Glomerular visceral epithelial cell (primary cell): ENCODE data around the gene C2CD4C.
"Not testable (repeated sequence)": the region's sequence is repeated elsewhere in the genome, so short reads cannot be mapped to it uniquely, and the experiment has no call there.

Experiments
- DNase-seq: peaks from one replicate; pipeline ENCODE4 v3.0.0-alpha.2; 2016; ENCODE audit errors: extremely low spot score

The C2CD4C gene

DNA sequence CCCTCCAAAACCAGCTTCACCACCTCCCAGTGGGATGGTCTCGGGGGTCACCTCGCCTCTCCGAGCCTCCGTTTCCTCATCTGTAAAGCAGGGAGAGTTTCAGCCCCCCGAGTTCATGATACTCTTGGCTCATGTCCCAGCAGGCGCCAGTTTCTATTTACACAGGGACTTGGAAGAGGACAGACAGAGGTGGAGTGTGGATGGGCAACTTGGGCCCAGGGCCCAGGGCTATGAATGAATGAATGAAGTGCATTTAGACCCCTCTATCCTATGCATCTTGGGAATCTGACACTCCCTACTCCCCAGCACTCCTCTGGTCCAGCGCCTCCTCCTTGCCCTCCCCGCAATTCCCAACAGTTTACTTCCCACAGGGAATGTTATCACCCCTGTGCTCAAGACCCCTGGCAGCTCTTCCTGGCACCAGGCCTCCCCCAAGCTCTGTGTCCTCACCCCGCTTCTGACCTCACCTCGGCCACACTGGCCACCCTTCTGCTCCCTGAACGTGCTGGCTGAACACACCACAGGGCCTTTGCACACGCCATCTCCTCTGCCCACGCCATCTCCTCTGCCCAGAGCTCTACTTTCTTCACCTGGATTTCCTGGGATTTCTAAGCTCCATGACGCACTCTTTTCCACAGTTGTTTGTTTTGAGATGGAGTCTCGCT, 4.9 kb upstream of the C2CD4C start:
- no peak for DNase-seq

DNA sequence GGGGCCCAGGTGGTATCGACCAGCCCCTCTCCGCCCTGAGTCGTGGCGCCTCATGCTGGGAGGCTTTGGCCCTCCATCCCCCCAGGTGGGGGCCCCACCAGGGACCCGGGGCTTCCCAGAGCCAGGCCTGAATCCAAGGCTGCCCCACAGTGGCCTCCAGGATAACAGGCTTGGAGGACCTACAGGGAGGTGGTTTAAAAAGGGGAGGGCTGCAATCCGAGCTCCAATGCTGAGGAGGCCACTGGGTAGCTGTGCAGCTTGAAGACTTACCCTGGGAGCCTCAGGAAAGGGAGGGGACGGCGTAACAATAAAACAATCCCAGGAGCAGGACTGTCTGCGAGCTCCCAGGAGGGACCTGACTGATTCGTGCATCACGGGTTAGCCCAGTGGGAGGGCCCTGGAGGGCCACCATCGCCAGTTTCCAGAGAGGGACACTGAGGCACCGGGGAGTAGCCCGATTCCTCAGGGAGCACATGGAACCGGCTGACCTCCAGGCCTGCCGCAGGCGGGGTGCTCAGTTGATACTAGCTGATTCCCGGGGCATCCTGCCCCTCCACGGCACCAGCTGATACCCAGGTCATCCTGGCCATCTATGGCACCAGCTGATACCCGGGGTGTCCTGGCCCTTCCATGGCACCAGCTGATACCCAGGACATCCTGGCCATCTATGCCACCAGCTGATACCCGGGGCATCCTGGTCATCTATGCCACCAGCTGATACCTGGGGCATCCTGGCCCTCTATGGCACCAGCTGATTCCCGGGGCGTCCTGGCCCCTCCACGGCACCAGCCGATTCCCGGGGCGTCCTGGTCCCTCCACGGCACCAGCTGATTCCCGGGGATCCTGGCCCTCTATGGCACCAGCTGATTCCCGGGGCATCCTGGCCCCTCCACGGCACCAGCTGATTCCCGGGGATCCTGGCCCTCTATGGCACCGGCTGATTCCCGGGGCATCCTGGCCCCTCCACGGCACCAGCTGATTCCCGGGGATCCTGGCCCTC, 3.7 kb upstream of the C2CD4C start:
- DNase-seq, result no peak

DNA sequence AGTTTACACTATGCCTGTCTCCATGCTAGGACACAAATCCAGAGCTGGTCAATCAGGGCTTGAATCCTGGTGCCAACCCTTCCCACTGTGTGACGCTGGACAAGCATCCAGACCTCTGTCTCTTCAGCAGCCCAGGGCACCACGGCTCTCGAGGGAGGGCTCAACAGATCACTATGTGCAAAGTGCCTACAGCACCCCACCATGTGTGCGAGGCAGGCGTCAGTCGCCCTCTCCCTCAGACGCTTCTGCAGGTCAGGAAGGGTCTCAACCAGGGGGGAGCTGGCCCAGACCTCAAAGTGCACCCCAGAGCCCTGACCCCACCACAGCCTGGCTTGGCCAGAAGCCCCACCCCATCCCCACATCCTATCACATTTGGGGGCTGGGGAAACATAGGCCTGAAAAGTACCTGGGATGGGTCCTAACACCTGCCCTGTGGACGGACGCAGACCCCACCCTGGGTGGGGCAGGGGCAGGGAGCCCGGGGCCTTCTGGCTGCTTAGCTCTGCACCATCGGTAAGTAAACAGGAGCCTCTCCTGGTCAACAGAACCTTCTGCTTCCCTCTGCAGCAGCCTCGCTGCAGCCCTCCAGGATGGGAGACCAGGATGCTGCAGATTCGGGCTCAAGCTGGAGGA, 2.9 kb upstream of the C2CD4C start:
- DNase-seq, result no peak

DNA sequence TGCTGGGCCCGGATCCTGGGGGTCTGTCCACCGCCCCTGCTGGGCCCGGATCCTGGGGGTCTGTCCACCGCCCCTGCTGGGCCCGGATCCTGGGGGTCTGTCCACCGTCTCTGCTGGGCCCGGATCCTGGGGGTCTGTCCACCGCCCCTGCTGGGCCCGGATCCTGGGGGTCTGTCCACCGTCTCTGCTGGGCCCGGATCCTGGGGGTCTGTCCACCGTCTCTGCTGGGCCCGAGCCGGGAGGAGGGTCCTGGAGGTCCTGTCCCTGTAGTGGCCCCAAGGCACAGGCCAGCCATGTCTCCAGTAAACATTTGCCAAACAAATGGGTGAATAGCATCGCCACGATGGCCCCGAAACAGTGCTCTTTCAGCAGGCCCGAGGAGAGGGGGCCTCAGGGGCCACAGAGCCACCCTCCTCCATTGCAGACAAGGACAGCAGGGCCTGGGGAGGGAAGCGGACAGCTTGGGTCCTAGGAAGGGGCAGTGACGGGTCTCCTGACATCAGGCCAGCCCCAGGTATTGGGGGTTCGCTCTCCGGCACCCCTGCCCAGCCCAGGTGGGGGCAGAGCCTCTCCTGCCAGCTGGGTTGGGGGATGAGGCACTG, 2.3 kb upstream of the C2CD4C start:
- not testable (repeated sequence) for DNase-seq

DNA sequence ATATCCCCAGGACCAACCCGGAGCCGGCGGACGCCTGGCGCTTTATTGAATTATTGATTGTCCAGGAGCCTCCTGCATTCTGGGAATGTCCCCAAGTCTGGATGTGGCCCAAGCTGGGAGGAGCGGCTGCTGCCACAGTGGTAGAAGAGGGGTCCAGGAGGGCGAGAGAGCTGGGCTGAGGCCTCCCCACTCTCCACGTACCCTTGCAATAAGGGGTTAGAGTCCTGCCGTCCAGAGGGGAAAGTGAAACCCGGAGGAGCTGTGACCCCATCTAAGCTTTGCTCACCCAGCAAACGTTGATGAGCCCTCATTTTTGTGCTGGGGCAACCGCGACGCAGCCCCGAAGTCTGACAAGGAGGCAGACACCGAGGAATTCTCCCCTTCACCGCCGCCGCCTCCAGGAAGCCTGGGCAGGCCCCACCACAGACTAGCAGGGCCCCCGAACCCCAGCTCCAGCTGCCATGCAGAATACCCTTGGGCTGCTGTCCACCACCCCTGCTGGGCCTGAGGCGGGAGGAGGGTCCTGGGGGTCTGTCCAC, 1.4 kb upstream of the C2CD4C start:
- no peak for DNase-seq

DNA sequence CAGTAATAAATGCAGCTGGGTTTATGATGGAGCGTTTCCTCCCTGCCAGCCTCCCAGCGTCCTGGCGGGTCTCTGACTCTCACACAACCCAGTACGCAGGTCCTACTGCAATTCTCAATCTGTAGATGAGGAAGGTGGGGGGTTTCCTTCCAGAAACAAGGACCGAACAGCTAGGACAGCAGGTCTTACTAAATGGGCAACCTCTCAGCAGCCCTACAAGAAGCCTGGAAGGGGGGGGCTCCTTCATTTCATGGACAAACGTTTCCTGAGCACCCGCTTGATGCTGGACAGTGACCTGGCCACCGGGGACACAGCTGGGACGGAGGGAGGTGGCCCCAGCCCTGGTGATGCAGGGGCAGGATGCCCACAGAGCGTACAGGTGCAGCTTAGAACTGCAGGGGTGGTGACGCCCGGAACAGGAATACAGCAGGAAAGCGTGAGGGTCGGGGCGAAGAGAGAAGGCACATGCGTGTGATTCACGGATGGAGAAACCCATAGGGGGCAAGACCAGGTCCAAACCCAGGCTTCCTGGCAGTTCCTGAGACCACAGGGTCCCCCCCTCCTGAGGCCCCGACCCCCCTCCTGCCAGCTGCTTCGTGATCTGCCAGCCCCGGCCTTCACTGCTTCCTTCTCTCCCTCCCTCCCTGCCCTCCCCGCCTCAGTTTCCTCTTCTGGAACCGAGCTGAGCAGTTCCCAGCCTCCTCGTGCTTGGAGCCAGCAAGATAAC, 732 bp upstream of the C2CD4C start:
- no peak for DNase-seq

DNA sequence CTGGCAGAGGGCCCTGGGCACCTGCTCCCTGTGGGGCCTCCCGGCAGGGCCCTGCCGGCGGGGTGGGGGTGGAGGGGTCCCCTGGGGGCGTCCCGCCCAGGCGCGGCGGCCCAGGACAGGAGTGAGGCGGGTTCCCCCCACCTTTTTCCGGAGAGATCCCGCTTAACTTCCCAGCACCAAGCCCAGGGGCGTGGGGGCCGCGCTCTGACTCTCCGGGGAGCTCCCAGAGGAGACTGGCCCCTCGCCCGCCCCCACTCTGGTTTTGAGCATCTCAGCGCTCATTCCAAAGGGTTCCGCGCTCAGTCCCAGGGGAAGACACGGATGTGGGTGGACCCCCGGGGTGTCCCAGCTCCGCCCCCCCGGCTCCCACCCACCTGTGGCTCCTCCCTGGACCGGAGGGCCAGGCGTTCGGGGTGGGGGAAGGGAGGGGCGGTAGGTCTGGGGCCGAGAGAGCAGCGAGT, 476 bp downstream of the C2CD4C start:
- DNase-seq, result no peak

DNA sequence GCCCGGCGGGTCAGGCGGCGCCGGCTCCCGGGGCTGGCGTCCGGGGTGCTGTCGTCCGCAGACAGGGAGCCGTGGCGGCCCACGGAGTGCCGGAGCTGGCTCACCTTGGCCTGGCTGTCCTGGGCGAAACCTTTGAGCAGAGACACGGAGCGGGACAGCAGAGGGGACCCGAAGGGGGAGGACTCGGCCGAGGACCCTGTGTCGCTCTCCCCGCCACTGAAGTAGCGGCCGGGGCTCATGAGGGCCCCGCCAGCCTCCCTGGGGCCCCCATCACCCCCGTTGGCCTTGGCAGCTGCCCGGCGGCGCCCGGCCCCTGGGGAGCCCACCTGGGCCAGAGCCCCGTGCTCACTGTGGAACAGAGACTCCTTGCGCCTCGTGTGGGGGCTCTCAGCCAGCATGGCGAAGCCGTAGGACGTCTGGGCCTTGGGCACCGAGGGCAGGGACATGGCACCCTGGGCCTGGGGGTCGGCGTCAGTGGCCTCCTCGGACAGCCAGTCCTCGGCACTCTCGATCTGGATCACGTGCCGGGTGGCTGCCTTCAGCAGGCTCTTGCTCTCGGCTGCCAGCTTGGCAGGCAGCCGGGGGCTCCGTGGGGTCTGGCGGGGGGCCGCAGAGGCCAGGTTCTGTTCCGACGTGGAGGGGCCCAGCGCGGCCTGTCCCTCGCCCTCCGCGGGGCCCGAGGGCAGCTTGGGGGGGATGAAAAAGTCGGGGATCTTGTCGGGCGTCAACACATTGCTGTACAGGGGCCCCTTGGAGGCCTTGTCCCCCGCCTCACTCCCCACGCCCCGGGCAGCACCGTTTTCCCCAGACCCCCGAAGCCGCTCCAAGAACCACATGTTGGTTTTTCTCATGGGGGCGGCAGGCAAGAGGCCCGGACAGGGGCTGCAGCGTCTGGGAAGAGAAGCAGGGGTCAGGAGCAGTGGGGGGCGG, 1.2 kb downstream of the C2CD4C start:
- DNase-seq, result no peak

DNA sequence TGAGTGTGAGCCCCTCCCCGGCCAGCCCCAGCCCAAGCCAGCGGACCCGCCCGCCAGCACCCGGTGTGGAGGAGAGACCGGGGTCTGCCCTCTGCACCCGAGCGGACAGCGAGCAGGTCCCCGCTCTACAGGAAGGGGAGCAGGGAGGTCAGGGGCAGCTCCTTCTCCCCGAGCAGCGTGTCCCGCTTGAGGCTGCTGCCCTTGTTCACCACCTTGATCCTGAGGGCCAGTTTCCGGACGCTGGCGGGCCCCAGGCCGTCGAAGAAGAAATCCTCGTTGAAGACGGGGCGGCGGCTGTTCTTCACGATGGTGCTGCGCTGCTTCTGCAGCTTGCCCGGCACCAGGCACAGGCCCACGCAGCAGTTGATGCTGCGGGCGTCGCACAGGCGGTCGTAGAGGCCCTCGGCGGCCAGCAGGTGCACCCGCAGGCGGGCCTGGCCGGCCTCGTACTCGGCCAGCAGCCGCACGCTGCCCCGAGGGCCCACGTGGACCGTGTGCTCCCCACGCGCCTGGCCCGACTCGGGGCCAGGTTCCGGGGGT, 1.9 kb downstream of the C2CD4C start:
- DNase-seq, result no peak

DNA sequence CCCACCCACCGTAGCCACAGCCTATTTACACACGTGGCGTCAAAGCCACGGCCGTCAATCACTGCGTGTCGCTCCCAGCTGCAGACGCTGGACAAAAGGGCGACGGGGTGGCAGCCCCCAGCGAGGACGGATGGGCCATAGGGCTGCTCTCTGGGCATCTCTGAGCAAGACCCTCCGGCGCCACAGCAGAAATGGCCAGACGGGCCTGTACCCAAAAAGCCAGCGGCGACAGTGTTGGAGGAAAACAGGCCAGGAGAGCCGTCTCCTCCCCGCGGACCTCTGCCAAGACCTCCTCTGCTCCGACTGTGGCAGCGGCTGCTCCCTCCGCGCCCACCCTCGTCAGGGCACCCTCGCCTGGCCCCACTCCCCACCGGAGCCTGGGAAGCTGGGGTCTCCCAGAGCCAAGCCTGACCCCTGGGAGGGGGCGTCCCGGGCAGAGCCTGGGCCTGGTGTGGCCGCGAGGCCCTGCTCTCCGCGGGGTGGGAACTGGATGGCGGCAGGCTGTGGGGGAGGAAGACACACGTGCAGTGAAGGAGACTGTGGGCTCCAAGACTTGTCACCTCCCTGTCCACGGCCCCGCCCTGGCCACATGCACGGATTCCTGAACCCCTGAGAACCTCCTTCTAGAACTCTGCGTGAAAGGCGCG, 2.7 kb downstream of the C2CD4C start:
- no peak for DNase-seq

DNA sequence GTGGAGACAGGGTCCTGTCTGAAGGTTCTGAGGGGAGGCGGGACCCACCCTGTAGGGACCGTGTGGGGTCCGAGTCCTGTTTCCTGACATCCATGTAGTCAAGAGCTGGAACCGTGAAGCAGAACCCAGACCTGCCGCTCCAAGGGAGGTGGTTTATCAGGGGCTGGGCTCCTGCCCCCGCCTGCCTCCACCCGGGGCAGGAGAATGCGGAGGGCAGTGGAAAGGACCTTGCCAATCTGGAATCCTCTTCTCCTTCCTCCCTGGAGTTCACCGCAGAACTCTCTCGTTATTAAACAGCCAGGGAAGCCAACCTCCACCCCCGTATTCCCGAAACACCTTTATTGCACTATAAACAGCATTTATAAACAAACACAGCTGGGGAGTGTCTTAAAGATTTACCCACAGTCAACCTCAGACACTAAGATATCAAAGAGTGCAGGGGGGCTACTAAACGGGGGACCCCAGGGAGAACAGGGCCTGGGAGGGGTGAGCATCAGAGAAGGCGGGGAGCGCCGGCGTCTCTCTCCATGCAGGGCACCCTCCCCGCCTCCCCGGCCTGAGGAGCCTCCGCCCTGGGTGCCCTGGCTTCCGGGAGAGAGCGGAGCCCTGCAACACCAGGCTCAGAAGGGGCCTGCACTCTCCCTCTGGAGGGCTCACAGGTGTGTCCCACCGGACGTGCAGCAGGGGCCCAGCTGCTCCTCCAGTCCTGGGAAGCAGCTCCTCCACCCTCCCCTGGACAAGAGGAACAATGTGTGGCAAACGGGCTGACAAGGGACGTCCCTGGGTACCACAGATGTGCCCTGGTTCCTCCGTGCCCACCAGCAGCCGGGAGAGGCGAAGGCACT, 3.6 kb downstream of the C2CD4C start:
- no peak for DNase-seq

DNA sequence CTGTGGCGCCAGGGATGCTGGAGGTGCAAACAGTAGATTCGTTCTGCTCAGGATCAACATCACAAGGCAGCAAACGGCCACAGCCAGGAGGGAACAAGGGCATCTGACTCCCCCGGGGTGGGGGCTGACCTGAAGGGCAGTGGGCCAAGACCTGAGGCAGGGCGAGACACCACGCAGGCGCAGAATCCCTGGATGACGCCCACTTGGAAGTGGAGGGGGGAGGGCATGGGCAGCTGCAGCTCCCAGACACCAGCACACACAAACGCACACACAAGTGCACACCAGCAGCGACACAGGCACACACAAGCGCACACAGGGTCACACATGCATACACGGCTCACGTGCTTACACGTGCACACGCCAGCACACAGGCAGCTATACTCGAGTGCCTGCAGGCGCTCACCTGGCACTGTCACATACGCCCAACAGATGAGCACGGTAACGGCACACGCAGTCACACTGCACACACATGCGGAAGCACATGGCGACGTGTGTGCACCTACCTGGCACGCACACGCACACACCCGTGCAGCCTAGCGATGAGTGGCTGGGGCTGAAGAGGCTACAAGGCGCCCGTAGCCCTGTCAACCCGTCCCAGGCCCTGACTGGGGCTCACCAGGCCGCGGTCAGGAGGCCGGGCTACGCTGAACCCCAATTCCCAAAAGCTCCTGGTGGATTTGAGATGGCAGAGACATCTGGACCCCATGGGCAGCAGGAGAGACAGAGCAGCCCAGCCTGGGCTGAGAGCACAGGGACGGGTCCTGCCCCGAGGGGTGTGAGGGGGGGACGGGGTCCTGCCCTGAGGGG, 5.5 kb downstream of the C2CD4C start:
- DNase-seq, result no peak

DNA sequence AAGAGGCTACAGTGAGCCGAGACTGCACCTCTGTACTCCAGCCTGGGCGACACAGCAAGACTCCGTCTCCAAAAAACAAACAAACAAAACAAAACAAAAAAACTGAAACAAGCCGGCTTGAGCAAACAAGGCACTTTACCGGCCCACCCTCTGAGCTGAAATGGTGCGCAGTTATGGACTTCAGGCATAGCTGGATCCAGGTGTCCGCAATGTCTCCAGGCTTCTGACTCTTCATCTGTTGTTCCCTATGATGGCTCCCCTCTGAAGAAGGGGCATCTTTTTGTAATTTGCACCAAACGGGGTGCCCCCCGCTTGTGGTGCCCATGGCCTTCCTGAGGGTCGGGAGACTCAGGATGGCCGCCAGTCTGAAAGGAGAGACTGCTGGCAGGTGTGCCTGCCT, 6.2 kb downstream of the C2CD4C start:
- DNase-seq, result no peak

DNA sequence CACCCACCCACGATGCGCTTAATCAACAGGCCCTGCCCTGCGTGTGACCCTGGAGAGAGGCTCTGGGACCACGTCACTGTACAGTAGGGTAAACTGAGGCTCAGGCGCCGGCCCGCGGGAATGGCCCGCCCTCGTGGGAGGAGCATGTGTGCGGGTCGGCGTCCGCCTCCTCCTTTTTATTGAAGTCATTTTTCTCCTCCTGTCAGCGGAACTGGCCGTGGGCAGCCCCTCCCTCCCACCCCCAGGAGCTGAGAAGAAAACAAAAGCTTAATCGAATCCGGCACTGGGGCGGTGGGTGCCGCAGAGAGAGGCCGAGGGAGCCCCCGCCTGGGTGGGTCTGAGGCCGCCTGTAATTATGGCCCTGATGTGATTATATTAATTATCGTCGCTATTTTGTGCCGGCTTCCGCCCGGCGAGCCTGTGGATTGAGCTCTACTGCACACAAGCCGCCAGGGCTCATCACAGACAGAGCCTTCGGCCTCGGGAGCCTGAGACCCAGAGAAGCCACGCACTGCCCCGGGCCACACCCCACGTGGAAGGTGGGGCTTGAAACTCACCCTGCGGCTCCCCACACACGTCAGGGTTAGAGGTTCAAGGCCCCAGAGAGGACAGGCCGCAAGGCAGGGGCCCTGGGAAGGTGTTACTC, 7.0 kb downstream of the C2CD4C start:
- no peak for DNase-seq

DNA sequence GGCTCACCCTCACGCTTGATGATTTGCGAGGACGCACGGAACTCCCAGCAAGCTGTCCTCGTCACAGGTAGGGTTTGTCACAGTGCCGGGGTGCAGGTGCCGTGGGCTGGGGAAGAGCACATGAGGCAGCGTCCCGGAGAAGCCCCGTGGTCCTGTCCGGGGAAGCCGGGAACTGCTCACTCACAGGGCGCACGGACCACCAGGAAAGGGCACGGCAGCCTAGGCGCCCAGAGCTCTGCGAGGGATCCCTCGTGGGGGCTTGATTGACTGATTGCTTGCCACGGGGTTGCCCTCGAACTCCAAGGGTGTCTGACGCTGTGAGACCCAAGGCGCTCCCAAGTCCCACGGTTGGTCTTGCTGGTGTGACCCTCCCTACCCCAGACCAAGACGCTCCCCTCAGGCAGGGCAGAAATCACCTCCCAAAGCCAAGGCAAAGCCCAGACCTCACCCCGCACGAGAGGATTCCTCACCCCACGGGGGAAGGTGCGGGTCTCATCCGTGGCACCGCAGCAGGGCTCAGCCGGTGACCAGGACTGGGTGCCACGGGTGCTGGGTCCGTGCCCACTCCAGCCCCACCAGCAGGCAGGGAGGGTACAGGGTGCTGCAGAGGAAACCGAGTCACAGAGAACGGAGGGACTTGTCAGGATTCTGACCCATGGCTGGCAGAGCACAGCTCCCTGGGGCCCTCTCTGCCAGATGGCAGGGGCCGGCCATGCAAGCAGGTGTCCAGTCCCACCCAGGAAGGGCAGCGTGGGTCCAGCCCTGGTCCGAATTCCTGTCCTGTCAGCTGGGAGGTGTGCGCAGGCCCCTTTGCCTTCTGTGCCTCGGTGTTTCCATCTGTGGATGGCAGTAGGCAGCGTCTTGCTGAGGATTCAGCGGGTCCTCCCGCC, 7.7 kb downstream of the C2CD4C start:
- no peak for DNase-seq

DNA sequence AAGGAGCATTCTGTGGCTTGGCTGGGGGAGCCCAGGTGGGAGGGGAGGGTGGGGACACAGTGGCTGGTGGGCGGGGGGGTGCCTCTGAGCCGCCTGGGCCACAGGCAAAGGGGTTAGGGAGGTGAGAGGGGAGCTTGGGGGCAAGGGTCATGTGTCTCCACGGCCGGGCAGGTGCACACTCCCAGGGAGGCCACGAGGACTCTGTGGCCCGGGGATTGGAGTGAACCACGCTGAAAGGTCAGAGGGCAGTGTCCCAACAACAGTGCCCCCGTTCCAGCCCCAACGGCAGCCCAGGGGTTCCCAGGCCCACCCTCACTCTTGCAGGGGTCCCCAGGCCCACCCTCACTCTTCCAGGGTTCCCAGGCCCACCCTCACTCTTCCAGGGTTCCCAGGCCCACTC, 9.6 kb downstream of the C2CD4C start:
- DNase-seq, result no peak
